G401 (cell line): ENCODE data around the gene INPP5F. TPM values are rescaled to one million over a fixed set of nuclear protein-coding genes. Genes with fewer than 3 reads are reported as not detected.

ENCODE experiments used
- DNase-seq: peaks from one replicate; pipeline ENCODE4 v3.0.0-alpha.2; 2015; ENCODE audit warnings: low spot score
- in situ Hi-C: cut with HindIII; loops from 2 replicates; pipeline ENCODE4 v1.10.0; 2016; ENCODE audit warnings: low sequenced_read_pairs, mixed read lengths
- total RNA-seq: library from RNA; depleted of rRNA; stranded (reverse); fragments of >200 nt; shearing (Covaris generic); gene quantifications from 2 replicates; pipeline ENCODE4 v1.2.3, GENCODE V29; 2014

The INPP5F gene
- total RNA-seq, 1 experiment from 2014 or later, result 10.1 TPM

GRCh38 chr10:119737039-119737663 is 11.3 kb downstream of the INPP5F start:
- no peak for DNase-seq
- in situ Hi-C loops, result no loop called here

DNA sequence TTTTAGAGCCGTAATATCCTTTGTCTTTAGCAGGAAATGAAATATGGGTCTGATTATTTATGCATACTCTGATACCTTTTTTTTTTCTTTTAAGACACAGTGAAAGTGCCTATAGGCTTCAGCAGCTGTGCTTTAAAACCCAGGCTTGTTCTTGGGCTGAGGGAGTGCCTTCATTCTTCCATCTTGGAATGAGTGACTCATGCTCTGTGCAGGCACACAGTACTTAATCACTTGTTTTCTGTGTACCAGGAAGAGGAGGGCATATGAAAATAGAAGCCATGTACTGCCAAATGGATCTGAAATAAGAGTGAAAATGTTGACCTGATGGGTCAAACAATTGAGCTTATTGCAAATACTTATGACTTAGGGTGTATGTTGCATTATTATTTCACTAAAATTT is 12.0 kb downstream of the INPP5F start:
- DNase-seq, result no peak
- in situ Hi-C loops, result no loop called here

GRCh38 chr10:119738962-119739361 is 13.1 kb downstream of the INPP5F start:
- in situ Hi-C loops, result no loop called here
- DNase-seq, result no peak

DNA sequence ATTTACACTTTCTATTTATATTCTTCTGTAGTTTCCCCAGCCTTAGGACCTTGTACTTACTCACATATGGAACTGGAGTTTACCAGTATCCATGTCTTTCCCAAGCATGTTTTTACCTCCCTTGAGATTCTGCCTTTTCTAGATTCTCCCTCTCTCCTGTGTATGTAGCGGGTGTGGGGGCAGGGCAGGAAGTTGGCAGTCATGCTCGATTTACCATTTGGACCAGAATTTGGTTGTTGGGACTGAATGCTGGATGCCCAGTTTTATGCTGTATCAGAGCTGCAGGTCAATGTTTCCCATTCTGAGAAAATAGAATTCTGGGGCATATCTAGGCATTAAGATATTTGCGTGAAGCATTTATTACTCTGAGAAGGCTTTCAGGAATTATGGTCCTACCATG is 14.2 kb downstream of the INPP5F start:
- DNase-seq, result peak; percentile 79
- in situ Hi-C loops, result no loop called here

DNA sequence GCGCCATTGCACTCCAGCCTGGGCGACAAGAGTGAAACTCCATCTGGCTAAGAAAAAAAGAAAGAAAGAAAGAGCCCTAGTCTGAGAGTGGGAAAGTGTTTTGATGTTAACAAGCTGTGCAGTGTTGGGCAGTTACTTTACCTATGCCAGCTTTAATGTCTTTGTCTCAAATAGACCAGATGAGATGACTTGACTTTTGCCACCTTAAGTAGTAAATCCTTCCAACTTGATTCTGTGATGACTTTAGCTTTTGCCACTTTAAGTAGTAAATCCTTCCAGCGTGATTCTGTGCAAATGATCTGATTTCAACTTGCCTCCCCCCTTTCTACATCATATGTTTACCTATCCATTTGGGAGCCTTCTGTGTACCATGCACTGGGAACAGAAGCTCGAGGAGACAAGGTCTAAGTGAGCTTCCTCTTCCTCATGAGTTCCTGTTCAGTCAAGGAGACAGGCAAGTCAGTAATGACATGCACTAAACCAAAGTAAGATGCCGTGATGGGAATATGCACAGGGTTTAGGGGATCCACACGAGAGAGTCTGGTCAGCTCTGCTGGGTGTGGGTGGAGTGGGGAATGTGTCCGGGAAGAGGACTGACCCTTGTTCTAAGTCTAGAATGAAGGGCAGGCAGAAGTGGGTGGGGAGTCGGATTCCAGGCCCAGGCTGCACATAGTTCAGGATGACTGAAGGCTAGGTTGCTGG is 17.2 kb downstream of the INPP5F start:
- in situ Hi-C loops, result no loop called here

GRCh38 chr10:119747940-119748339 is 22.1 kb downstream of the INPP5F start:
- DNase-seq, result peak; percentile 39
- in situ Hi-C loops, result no loop called here

More for the DNA sequence above, 17.2 kb downstream of the INPP5F start:
- DNase-seq, result no peak

- in situ Hi-C loops, result no loop called here
- no peak for DNase-seq
Observed at GRCh38 chr10:119748871-119749270, 23.0 kb downstream of the INPP5F start.

- in situ Hi-C loops, result no loop called here
- no peak for DNase-seq
Observed at GRCh38 chr10:119749455-119749854, 23.6 kb downstream of the INPP5F start.

- peak; percentile 93 for DNase-seq
- in situ Hi-C loops, result no loop called here
Observed at GRCh38 chr10:119750391-119751230, 24.8 kb downstream of the INPP5F start.

DNA sequence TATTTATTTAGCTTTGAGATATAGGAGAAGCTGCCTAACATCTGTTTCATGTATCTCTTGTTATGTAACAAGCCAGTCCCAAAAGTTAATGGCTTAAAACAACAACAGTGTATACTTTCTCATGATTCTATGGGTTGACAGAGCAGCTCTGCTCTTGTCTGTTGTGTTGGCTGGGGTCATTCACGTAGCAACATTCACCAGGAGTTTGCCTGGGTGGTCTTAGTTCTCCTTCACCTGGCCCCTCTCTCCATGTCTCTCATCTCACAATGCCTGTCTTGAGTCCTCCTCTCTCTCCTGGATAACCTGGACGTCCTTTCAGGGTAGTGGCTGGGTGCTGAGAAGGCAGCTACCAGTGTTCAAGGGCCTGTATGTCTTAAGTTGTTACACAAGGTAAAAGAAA is 27.5 kb downstream of the INPP5F start:
- in situ Hi-C loops, result no loop called here
- DNase-seq, result no peak

DNA sequence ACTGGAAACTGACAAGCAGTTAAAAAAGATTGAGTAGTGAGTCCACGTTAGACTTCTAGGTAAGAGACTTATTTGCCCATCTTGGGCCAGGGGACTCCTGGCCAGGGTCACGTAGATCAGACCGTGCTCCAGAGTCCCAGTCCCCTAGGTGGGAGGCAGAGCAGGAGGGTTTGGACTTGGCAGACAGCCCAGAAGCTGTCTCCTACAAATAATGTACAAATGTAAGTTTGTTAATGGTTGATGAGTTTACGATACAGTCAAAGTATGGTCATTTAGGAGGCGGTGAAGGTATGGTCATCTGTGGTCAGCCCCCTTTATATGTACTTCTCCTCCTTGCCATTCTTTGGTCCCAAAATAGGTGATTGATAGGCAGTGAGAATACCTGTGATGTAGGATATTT is 28.2 kb downstream of the INPP5F start:
- DNase-seq, result no peak
- in situ Hi-C loops, result no loop called here

DNA sequence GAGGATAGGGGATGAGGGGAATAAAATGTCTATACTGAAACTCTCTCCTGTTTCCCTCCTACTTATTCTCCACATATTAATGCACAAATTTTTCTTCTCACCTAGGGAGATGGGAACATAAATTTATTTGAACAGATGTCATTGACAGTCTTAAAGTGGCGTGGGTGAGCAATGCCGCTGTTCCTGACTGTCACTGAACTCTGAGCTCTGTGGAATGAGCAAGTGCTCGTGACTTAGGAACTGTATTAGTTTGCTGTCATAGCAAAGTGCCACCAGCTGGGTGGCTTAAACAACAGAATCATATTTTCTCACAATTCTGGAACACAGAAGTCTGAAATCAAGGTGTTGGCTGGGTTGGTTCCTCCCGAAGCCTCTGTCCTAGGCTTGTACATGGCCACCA is 29.1 kb downstream of the INPP5F start:
- DNase-seq, result no peak
- in situ Hi-C loops, result no loop called here

- in situ Hi-C loops, result no loop called here
- DNase-seq, result no peak
Observed at GRCh38 chr10:119755446-119755845, 29.6 kb downstream of the INPP5F start.

- in situ Hi-C loops, result no loop called here
- DNase-seq, result no peak
Observed at GRCh38 chr10:119758448-119759195, 32.8 kb downstream of the INPP5F start.

DNA sequence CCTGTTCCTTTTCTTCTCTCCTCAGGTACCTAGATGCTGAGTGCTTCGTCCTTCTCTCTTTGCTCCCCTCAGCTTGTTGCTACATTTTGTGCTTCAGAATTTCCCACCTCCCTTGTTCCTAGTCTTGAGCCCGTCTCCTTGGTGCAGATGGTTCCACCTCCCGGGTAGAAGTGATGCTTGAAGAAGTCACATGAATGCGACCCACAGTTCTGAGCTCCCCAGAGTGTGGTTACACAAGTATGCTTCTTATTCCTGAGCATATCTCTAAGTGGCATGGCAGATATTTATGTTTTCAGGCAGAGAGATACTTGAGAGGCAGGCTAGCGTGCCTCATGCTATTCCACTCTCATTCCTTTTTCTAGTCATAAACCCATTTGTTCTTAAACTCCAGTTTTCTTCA is 34.0 kb downstream of the INPP5F start:
- in situ Hi-C loops, result no loop called here
- no peak for DNase-seq

DNA sequence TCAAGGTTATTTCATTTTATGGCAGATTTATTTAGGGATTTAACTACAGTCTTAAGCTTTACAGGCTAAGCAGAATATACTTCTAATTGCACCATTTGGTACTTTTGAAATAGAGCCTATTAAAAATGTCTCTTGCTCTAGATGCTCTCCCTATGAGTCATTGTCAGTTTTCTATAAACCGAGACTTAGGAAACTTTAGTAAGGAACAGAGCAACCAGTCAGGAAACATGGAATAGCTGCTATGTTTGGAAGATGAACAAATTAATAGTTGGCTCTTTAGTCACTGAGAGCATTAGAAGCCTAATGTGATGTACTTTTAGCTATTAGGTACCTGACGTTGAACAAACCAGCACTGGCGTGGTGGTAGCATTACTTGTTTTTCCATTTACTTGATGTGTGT is 35.3 kb downstream of the INPP5F start:
- DNase-seq, result no peak
- in situ Hi-C loops, result no loop called here

GRCh38 chr10:119762035-119762434 is 36.2 kb downstream of the INPP5F start:
- DNase-seq, result no peak
- in situ Hi-C loops, result no loop called here

- no peak for DNase-seq
- in situ Hi-C loops, result no loop called here
Observed at GRCh38 chr10:119762805-119763798, 37.3 kb downstream of the INPP5F start.
